Trophoblast cell (in vitro differentiated cells and primary cell): ENCODE results near the gene SLCO2B1.

Experiments used
- DNase-seq, 2 donors: peaks; one replicate each; pipeline ENCODE4 v3.0.0-alpha.2; 2016
- H2AFZ ChIP-seq: 2 replicates; pipeline ENCODE4 v1.6.1; 2013; ENCODE audit warnings: low read length, moderate library complexity, mild to moderate bottlenecking; ENCODE audit not compliant: insufficient read depth, poor library complexity
- H2AK5ac ChIP-seq: 2 replicates; pipeline ENCODE4 v1.6.1; 2013; ENCODE audit warnings: mild to moderate bottlenecking, low read length
- H2BK120ac ChIP-seq: 2 replicates; pipeline ENCODE4 v1.6.1; 2013; ENCODE audit warnings: low read length, mild to moderate bottlenecking, moderate library complexity; ENCODE audit not compliant: insufficient read depth, poor library complexity
- H2BK12ac ChIP-seq: 2 replicates; pipeline ENCODE4 v1.6.1; 2013; ENCODE audit warnings: mild to moderate bottlenecking, low read length, moderate library complexity
- H2BK5ac ChIP-seq: 2 replicates; pipeline ENCODE4 v1.6.1; 2013; ENCODE audit warnings: low read length, low read depth, moderate library complexity, mild to moderate bottlenecking; ENCODE audit not compliant: poor library complexity
- H3K14ac ChIP-seq: 2 replicates; pipeline ENCODE4 v1.6.1; 2013; ENCODE audit warnings: mild to moderate bottlenecking, low read length
- H3K18ac ChIP-seq: 2 replicates; pipeline ENCODE4 v1.6.1; 2013; ENCODE audit warnings: mild to moderate bottlenecking, low read length
- H3K23ac ChIP-seq: 2 replicates; pipeline ENCODE4 v1.6.1; 2013; ENCODE audit warnings: low read length
- H3K27ac ChIP-seq: 2 replicates; pipeline ENCODE4 v1.5.1; 2013; ENCODE audit warnings: low read depth, mild to moderate bottlenecking, inconsistent platforms, low read length, moderate library complexity
- H3K27me3 ChIP-seq: 2 replicates; pipeline ENCODE4 v1.6.1; 2013; ENCODE audit warnings: inconsistent platforms, mild to moderate bottlenecking, low read length, moderate library complexity; ENCODE audit not compliant: insufficient read depth
- H3K36me3 ChIP-seq, 2 experiments: 1 replicate in 1 of 2; 2 replicates in 1 of 2; pipeline ENCODE4 v1.6.1; 2013; ENCODE audit warnings: low read length in 2 of 2, mild to moderate bottlenecking in 2 of 2, moderate library complexity in 1 of 2; ENCODE audit not compliant: insufficient read depth in 2 of 2, control insufficient read depth in 1 of 2
- H3K4ac ChIP-seq: 2 replicates; pipeline ENCODE4 v1.6.1; 2013; ENCODE audit warnings: low read depth, mild to moderate bottlenecking, low read length, moderate library complexity
- H3K4me1 ChIP-seq, 2 experiments: 1 replicate in 1 of 2; 2 replicates in 1 of 2; pipeline ENCODE4 v1.6.1; 2013; ENCODE audit warnings: low read length in 2 of 2, mild to moderate bottlenecking in 2 of 2, moderate library complexity in 1 of 2; ENCODE audit not compliant: insufficient read depth in 2 of 2, control insufficient read depth in 1 of 2
- H3K4me2 ChIP-seq: 2 replicates; pipeline ENCODE4 v1.6.1; 2013; ENCODE audit warnings: inconsistent platforms, mild to moderate bottlenecking, low read length, moderate library complexity
- H3K4me3 ChIP-seq: 2 replicates; pipeline ENCODE4 v1.5.1; 2013; ENCODE audit warnings: mild to moderate bottlenecking, low read depth, low read length, inconsistent platforms
- H3K79me1 ChIP-seq: one replicate; pipeline ENCODE4 v1.6.1; 2013; ENCODE audit warnings: low read length
- H3K79me2 ChIP-seq: 2 replicates; pipeline ENCODE4 v1.6.1; 2013; ENCODE audit warnings: low read length, mild to moderate bottlenecking; ENCODE audit not compliant: control insufficient read depth, insufficient read depth, poor library complexity
- H3K9ac ChIP-seq: 2 replicates; pipeline ENCODE4 v1.6.1; 2013; ENCODE audit warnings: mild to moderate bottlenecking, low read length
- H3K9me3 ChIP-seq: 2 replicates; pipeline ENCODE4 v1.6.1; 2013; ENCODE audit warnings: low read depth, mild to moderate bottlenecking, control low read depth, inconsistent platforms, low read length; ENCODE audit not compliant: insufficient read depth
- H4K12ac ChIP-seq: 2 replicates; pipeline ENCODE4 v1.6.1; 2013; ENCODE audit warnings: low read depth, mild to moderate bottlenecking, low read length, moderate library complexity
- H4K8ac ChIP-seq: 2 replicates; pipeline ENCODE4 v1.6.1; 2013; ENCODE audit warnings: low read depth, mild to moderate bottlenecking, low read length, moderate library complexity
- H4K91ac ChIP-seq: one replicate; pipeline ENCODE4 v1.6.1; 2013; ENCODE audit warnings: low read depth, mild to moderate bottlenecking, low read length, moderate library complexity
- WGBS: extraction: QIAGEN DNeasy Blood & Tissue Kit; methylation state at CpG from one replicate; pipeline ENCODE4 v1.1.7; 2013; ENCODE audit warnings: missing lambda C conversion rate; ENCODE audit not compliant: insufficient read length, insufficient coverage; ENCODE audit errors: extremely low coverage; 5-methylcytosine and 5-hydroxymethylcytosine counted together

The SLCO2B1 gene

DNA sequence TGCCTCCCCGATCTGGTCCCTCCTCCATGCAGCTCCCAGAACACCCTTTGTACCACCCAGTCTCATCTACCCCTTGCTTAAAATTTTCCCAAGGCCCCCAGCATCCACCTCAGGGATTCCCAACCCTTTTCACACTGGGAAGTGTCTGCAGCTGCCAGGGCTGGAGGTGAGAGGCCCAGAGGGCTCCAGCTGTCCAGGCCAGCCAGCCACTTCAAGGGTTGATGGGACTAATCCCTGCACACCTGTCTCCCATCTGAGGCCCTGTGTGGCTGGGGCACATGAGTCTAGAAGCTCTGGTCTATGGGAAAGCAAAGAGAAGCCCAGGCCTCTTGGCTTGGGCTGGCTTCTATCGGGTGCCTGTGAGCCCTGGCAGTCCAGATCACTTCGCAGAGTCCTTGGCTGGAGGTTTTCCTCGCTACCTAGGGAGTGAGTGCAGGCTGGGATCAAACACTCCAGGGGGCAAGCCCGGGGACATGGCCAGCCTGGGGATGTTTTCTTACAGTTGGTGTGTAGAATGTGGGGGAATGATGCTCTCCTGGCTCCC, 48.6 kb downstream of the SLCO2B1 start:
- Histone ChIP-seq H4K8ac (no peak overlapping the region), H3K27ac (no peak overlapping the region), H3K23ac (no peak overlapping the region)

GRCh38 chr11:75200051-75200450, 49.1 kb downstream of the SLCO2B1 start:
- no peaks in the 10 kb centered on the region for H3K9me3 ChIP-seq
- H3K4me3 ChIP-seq, result no peak overlapping the region
- H3K27ac ChIP-seq, result no peak overlapping the region
- H2AK5ac ChIP-seq, result no peak overlapping the region
- H3K79me1 ChIP-seq, result no peaks in the 10 kb centered on the region
- no peak overlapping the region for H4K8ac ChIP-seq
- no CpG with 5 or more reads among the region's 10 CpGs for WGBS
- no peak overlapping the region for H4K91ac ChIP-seq
- H4K12ac ChIP-seq, result no peak overlapping the region
- no peaks in the 10 kb centered on the region for H3K27me3 ChIP-seq
- no peak overlapping the region for H2AFZ ChIP-seq
- H3K4me2 ChIP-seq, result no peak overlapping the region
- no peaks in the 10 kb centered on the region for H3K36me3 ChIP-seq
- no peak overlapping the region for H2BK120ac ChIP-seq
- H3K18ac ChIP-seq, result no peak overlapping the region
- H2BK5ac ChIP-seq, result no peak overlapping the region
- H3K4me1 ChIP-seq, result peaks cover 2 to 6% of the 10 kb centered on the region in 2 experiments
- no peak for DNase-seq
- no peak overlapping the region for H3K9ac ChIP-seq
- H3K4ac ChIP-seq, result no peak overlapping the region
- no peak overlapping the region for H3K23ac ChIP-seq
- no peak overlapping the region for H3K14ac ChIP-seq
- H2BK12ac ChIP-seq, result no peak overlapping the region
- no peaks in the 10 kb centered on the region for H3K79me2 ChIP-seq

More for the DNA sequence above, 48.6 kb downstream of the SLCO2B1 start:
- no peak overlapping the region for H3K18ac ChIP-seq
- H4K12ac ChIP-seq, result no peak overlapping the region
- DNase-seq, result no peak
- no peaks in the 10 kb centered on the region for H3K79me2 ChIP-seq
- no peak overlapping the region for H3K4me2 ChIP-seq
- H3K9me3 ChIP-seq, result no peaks in the 10 kb centered on the region
- no peak overlapping the region for H2BK120ac ChIP-seq
- no peak overlapping the region for H3K4ac ChIP-seq
- no CpG with 5 or more reads among the region's 5 CpGs for WGBS
- no peak overlapping the region for H3K14ac ChIP-seq
- H3K27me3 ChIP-seq, result no peaks in the 10 kb centered on the region
- no peak overlapping the region for H2BK12ac ChIP-seq
- no peak overlapping the region for H3K4me3 ChIP-seq
- H2BK5ac ChIP-seq, result no peak overlapping the region
- no peak overlapping the region for H4K91ac ChIP-seq
- H3K36me3 ChIP-seq, result no peaks in the 10 kb centered on the region
- H3K79me1 ChIP-seq, result no peaks in the 10 kb centered on the region
- H3K9ac ChIP-seq, result no peak overlapping the region
- H2AFZ ChIP-seq, result no peak overlapping the region
- peaks cover 0 to 4% of the 10 kb centered on the region in 2 experiments for H3K4me1 ChIP-seq
- H2AK5ac ChIP-seq, result no peak overlapping the region

GRCh38 chr11:75200531-75200930, 49.6 kb downstream of the SLCO2B1 start:
- Histone ChIP-seq H3K18ac (no peak overlapping the region), H3K9ac (no peak overlapping the region), H2AFZ (no peak overlapping the region), H3K23ac (no peak overlapping the region), H3K79me2 (no peaks in the 10 kb centered on the region), H4K12ac (no peak overlapping the region), H3K9me3 (no peaks in the 10 kb centered on the region), H4K8ac (no peak overlapping the region), H2BK12ac (no peak overlapping the region), H2BK120ac (no peak overlapping the region), H3K14ac (no peak overlapping the region), H2AK5ac (no peak overlapping the region), H3K4me1 (peaks cover 2 to 6% of the 10 kb centered on the region in 2 experiments), H3K36me3 (no peaks in the 10 kb centered on the region), H3K4ac (no peak overlapping the region), H3K27ac (no peak overlapping the region), H4K91ac (no peak overlapping the region), H3K4me2 (no peak overlapping the region), H3K4me3 (no peak overlapping the region), H3K27me3 (no peaks in the 10 kb centered on the region), H3K79me1 (no peaks in the 10 kb centered on the region), H2BK5ac (no peak overlapping the region)
- no peak for DNase-seq
- no CpG with 5 or more reads among the region's 2 CpGs for WGBS

DNA sequence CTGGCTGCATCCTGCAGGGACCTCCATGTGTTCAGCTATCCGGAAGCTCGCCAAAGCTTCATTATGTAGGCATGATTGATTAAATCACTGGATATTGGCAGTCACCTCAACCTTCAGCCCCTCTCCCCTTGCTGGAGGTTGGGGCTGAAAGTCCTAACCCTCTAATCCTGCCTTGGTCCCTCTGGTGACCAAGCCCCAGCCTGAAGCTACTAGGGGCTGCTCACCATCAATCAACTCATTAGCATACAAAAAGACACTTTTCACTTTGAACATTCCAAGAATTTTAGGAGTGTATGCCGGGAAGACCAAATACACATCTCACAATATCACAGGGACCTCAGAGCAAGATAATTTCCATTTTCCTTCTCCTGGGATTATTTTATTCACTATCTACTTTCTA, 50.9 kb downstream of the SLCO2B1 start:
- Histone ChIP-seq H3K4me2 (no peak overlapping the region), H3K9ac (no peak overlapping the region), H3K9me3 (no peaks in the 10 kb centered on the region), H3K27me3 (no peaks in the 10 kb centered on the region), H3K4ac (no peak overlapping the region), H3K4me1 (peaks cover 2 to 6% of the 10 kb centered on the region in 2 experiments), H2BK5ac (no peak overlapping the region), H3K14ac (no peak overlapping the region), H3K79me2 (no peaks in the 10 kb centered on the region), H3K18ac (no peak overlapping the region), H3K23ac (no peak overlapping the region), H2AFZ (no peak overlapping the region), H4K8ac (no peak overlapping the region), H2BK12ac (no peak overlapping the region), H2AK5ac (no peak overlapping the region), H3K4me3 (no peak overlapping the region), H2BK120ac (no peak overlapping the region), H3K36me3 (no peaks in the 10 kb centered on the region), H4K12ac (no peak overlapping the region), H4K91ac (no peak overlapping the region), H3K27ac (no peak overlapping the region), H3K79me1 (no peaks in the 10 kb centered on the region)
- WGBS, result no CpG with 5 or more reads among the region's 3 CpGs
- no peak for DNase-seq
